GM21423 (cell line): ENCODE measurements around the gene DAPK1.

Experiments
- ATAC-seq: cut with Tn5 transposase; IDR thresholded peaks from one replicate; pipeline ENCODE4 v1.9.1; 2021; ENCODE audit warnings: mild to moderate bottlenecking, moderate library complexity; ENCODE audit not compliant: unreplicated experiment

Gene DAPK1

GRCh38 chr9:87587864-87588263 is 90.2 kb downstream of the DAPK1 start:
- no peak for ATAC-seq

DNA sequence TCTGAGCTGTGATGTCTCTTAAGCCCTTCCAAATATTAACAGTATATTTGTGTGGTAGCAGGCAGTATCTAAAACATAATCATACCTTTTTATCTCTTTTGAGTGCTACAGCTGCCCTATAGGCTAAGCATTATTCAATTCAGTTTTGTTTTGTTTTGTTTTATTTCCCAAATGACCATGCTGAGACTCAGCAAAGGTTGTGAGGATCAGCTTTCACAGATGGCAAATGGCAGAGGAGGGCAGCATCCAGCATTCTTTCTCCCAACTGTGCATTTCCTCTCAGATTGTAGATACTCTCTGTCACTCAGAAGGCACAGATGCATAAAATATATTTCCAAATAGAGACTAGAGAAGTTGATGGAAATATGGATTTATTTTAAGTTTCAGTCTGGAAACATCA is 90.7 kb downstream of the DAPK1 start:
- no peak for ATAC-seq

- ATAC-seq, result no peak
These were observed 93.3 kb downstream of the DAPK1 start for GRCh38 chr9:87590996-87591395.

GRCh38 chr9:87592554-87593358 is 95.1 kb downstream of the DAPK1 start:
- no peak for ATAC-seq

DNA sequence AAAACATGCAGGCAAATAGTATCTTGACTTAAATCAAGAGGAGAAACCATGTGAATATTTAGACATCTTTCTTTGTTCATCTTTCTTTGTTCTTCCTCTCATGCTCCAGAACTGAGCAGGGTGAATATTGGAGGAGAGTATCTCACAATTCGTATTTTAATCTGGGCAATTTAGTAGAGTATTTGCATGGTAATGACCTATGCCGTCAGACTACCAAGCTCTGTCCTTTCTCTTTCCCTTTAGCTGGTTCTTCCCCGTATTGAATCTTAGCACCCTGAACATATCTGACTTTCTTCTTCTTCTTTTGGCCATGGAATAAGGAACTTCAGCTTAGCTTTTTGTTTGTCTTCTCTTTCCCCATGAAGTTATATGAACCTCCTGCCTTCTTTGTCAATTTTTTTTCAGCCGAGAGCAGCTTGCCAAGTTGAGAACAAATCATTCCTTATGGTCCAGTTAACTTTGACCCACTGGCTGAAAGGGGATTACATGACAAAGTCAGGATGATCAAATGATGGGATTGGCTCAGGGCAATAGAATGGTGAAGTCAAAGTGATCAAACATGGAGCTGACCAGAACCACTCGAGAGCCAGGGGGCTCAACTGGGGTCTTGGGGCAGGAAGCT is 95.8 kb downstream of the DAPK1 start:
- ATAC-seq, result no peak

DNA sequence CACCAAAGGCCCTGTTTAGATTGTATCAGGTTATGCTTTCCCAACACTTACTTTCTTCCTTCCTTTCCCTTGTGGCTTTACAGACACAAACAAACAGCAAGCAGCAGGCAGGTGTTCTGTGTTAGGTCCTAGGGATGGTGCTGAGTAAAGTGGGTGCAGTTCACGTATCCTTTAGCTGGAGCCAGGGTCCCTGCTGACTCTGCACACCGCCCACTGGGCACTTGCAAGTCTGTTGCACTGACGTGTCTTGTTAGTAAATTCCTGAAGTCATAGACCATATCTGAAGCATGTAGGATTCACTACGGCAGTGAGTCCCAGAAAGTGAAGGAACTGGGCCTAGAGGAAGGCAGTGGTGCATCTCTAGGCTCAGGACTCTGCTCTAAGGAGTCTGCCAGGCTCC is 96.5 kb downstream of the DAPK1 start:
- no peak for ATAC-seq

GRCh38 chr9:87594662-87595061 is 97.0 kb downstream of the DAPK1 start:
- no peak for ATAC-seq

- ATAC-seq, result no peak
These were observed 97.9 kb downstream of the DAPK1 start for GRCh38 chr9:87595610-87596009.

DNA sequence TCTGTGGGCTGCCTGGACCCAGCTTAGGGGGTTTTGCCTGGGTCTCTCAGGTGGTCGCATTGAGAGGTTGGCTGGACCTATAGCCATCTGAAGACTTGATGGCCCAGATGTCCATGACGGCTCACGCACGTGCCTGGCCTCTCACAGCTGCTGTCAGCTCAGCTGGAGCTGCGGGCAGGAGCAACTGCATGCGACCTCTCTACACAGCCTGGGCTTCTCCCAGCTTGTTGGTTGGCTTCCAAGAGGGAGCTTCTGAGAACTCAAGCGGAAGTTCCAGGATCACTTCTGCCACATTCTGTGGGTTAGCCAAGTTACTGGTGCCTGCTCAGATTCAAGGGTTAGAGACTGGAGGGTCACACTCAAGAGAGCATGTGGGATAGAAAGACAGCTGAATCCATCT is 99.2 kb downstream of the DAPK1 start:
- ATAC-seq, result no peak

DNA sequence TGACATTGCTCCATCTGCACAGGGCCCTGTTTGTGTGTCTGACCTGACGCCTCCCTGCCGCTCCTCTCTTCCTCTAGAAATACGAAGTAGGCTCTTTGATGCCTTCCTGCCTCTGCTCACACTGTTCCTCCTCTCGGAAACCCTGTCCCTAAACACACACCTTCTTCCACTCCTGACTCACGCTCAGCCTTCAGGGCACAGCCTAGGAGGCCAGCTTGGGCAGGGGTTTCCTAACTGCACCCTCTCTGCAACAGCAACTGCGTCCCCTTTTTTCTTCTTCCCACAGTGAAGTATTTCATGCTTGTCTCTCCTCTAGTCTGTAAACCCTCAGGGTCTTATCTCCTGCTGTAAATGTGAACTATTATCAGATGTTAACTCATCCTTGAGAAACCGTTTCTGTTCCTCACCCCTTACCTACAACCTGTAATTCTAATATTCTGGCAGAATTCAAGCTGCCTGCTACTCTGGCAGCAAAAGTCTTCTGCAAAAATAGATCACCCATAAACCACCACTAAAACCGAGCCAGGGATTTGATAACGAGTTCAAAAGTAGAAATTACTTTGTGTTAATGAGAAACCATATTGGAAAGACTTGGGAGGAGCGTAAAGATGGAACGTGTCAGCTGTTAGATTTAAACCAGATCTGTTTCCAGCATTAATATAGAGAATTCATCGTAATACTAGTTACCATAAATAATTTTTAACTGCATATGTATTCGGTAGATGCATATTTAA is 100.2 kb downstream of the DAPK1 start:
- ATAC-seq, result no peak

DNA sequence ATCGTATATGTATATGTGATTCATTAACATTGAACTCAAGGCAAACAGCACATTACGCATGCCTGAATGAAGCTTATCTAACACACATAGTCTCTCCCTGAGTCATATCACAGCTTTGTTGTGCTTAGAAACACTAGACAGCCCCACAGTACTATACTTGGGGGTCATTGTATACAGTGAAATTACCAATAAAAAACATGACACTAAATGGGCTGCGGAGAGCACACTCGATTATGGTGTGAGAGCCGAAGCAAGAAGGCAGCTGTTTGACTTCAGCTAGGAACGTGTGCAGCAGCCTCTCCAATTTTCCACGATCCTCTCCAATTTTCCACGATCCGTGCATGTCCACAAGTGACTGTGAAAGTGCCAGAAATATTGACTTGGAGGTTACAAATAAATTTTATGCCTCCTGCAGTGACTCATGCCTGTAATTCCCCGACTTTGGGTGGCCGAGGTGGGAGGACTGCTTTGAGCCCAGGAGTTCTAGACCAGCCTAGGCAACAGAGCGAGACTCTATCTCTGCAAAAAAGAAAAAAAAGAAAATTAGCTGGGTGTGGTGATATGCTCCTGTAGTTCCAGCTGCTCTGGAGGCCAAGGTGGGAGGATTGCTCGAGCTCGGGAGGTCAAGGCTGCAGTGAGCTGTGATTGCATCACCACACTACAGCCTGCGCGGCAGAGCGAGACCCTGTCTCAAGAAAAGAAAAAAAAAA is 102.4 kb downstream of the DAPK1 start:
- no peak for ATAC-seq

GRCh38 chr9:87601176-87601575 is 103.5 kb downstream of the DAPK1 start:
- ATAC-seq, result no peak

GRCh38 chr9:87601595-87601994 is 103.9 kb downstream of the DAPK1 start:
- ATAC-seq, result no peak

DNA sequence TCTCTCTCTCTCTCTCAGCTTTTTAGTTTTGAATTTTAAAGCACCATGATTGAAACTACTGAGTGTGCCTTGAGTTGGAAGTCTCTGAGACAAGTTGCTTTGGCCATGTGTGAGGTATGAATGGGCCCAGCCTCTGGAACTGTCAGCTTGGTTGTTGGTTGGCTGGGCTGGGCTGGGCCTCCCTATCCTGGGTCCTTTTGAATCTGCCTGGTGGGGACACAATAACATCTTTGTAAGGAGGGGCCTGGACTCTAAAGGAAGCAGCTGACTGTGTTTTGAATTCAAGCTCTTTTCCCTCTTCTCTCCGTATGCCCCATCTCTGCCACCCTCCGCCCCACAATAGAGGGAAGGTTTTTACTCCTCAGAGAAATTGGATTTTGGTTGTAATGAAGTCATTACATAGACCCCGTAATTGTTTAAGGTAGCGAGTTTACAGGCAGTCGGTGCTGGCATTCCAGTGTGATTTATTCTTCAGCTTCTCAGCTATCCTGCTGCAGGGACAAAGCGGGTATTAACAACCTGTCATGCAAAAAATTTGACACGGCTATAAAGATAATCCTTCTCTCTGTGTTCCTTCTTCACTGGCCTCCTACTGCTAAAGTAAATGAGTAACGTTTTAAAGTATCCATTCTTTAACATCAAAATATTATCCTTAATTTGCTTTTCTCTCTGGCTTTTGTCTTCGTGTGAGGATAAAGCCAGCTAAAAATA is 105.4 kb downstream of the DAPK1 start:
- ATAC-seq, result no peak

DNA sequence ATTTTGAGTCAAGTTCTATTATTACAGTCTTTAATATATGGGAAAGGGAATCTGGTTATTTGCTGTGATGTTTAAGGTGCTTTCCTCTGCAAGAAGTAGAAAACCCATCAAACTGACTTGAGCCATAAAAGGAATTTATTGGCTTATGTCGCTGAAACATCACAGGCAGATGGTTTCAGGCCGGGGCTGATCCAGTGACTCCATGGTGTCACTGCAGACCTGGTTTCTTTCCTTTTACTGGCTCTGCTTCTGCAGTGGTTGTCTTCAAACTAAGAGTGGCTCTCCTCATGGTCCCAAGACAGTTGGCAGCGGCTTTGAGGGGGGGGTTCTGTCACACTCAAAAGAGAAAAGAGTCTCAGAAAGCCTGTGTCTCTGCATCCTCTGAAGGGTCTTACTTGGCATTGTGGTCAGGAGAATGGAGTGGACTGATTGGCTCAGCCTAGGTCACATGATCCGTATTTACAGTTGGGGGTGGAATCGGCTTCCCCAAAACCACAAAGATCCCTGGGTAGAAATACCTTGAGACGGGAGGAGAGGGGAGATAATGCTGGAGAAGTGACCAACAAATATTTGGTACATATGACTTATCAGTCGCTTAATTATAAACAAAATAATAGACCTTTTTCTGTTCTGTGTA is 106.3 kb downstream of the DAPK1 start:
- ATAC-seq, result no peak

- no peak for ATAC-seq
These were observed 107.4 kb downstream of the DAPK1 start for GRCh38 chr9:87604886-87605588.

DNA sequence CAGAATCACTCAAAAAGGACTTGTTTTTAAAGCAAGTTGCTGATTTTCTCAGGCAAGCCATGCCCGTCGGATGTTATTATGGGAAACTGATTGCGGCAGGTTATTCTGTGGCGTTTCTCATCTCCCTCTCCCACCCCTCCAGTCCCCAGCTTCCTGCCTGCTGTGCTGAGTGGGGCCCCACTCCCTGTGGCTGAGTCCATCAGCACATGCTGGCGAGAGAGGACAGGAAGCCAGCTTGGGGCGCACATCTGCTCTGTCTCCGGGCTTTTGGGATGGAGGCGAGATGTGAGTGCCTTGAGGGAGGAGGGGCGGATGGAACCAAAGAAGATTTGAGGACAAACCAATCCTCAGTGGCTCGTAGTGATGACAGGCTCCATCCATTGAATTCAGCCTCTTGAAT is 108.0 kb downstream of the DAPK1 start:
- no peak for ATAC-seq

DNA sequence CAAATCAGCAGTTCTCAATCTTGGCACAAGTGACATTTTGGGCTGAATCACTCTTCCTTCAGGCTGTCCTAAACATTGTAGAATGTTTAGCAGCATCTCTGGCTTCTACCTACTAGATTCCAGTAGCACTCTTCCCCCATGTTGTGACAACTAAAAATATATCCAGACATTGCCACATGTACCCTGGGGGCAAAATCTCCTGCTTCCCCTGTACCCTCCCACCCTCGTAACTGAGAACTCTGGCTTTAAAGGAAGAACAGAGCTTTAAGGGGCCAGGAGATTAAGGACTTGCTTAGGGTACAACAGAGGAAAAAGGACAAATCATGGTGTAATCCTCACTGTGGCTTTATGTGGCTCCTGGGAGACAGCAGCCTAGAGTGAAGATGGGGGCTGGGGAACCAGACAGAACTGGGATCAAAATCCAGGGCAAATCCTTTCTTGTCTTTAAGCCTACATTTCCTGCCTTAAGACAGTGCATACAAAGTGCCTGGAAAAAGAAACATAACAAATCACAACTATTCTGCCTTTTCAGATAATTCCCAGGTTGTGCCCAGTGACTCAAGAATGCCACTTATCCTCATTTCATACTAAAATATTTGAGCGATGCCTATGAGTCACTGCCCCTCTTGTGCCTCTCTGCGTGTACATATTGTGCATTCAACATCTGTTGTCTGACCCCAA is 109.3 kb downstream of the DAPK1 start:
- no peak for ATAC-seq

DNA sequence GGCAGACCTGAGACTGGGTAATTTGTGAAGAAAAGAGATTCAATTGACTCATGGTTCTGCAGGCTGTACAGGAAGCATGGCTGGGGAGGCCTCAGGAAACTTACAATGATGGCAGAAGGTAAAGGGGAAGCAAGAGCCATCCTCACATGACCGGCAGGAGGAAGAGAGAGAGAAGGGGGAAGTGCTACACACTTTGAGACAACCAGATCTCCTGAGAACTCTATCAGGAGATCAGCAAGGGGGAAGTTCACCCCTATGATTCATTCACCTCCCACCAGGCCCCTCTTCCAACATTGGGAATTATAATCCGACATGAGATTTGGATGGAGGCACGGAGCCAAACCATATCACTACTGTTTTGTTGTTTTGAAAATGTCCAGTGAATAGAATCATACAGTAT is 110.2 kb downstream of the DAPK1 start:
- ATAC-seq, result no peak
